NCI-H460 (cell line): ENCODE results near the gene DSP. TPM values are rescaled to one million over a fixed set of nuclear protein-coding genes. Genes with fewer than 3 reads are reported as not detected.

Experiments used
- total RNA-seq: library from RNA; depleted of rRNA; stranded (reverse); fragments of >200 nt; shearing (Covaris generic); gene quantifications from 2 replicates; pipeline ENCODE4 v1.2.3, GENCODE V29; 2014; rRNA removed

DSP gene
- total RNA-seq, 1 experiment from 2014 or later, result 0.07 TPM

Other genes starting within 250 kb of the DSP start
- gene SSR1, start 228.5 kb upstream of the DSP start, total RNA-seq, result 133 and 141 TPM in 2 replicates
- gene CAGE1, start 151.9 kb upstream of the DSP start, total RNA-seq, result not detected in 2 replicates
- gene RIOK1, start 151.9 kb upstream of the DSP start, total RNA-seq, result 26.2 and 29.6 TPM in 2 replicates
- gene SNRNP48, start 48.5 kb downstream of the DSP start, total RNA-seq, result 13.2 and 14.4 TPM in 2 replicates
- 30.8 and 33.2 TPM in 2 replicates for gene BMP6, start 184.4 kb downstream of the DSP start, total RNA-seq